ENCODE data around the gene KLHL4. TPM values are rescaled to one million over a fixed set of nuclear protein-coding genes. Genes with fewer than 3 reads are reported as not detected.
"Not testable (repeated sequence)": the region's sequence is repeated elsewhere in the genome, so short reads cannot be mapped to it uniquely, and the experiment has no call there.

The KLHL4 gene, protein sequence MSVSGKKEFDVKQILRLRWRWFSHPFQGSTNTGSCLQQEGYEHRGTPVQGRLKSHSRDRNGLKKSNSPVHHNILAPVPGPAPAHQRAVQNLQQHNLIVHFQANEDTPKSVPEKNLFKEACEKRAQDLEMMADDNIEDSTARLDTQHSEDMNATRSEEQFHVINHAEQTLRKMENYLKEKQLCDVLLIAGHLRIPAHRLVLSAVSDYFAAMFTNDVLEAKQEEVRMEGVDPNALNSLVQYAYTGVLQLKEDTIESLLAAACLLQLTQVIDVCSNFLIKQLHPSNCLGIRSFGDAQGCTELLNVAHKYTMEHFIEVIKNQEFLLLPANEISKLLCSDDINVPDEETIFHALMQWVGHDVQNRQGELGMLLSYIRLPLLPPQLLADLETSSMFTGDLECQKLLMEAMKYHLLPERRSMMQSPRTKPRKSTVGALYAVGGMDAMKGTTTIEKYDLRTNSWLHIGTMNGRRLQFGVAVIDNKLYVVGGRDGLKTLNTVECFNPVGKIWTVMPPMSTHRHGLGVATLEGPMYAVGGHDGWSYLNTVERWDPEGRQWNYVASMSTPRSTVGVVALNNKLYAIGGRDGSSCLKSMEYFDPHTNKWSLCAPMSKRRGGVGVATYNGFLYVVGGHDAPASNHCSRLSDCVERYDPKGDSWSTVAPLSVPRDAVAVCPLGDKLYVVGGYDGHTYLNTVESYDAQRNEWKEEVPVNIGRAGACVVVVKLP
- total RNA-seq (2014; rRNA removed; shearing (Covaris generic)): 2.5 and 2.7 TPM in 2 replicates

DNA sequence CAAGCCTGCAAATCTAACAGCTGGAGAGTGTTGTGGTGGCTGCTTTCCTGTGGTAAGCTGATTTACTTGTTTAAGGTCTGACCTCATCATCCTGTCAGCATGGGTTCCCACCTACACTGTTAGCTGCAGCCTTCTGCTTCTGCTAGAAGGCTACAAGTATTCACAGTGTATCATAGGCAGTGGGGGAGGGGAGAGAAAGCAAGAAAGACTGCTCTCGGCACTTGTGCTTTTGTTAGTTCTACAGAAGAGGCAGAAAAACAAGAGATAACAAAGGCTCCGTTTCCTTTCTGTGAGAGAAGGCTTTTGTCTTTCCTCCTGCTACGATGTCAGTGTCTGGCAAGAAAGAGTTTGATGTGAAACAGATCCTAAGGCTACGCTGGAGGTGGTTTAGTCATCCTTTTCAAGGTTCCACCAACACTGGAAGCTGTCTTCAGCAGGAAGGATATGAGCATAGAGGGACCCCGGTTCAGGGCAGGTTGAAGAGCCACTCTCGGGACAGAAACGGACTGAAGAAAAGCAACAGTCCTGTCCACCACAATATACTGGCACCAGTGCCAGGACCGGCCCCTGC is at the start of gene KLHL4:
Gene KLHL4 (plus strand): TSS at position 232 of the 571 bp plus-strand sequence. CDS start 92 bp downstream, at position 324.
- DNase-seq (ENCODE audit: low read depth): peak; percentile 74

DNA sequence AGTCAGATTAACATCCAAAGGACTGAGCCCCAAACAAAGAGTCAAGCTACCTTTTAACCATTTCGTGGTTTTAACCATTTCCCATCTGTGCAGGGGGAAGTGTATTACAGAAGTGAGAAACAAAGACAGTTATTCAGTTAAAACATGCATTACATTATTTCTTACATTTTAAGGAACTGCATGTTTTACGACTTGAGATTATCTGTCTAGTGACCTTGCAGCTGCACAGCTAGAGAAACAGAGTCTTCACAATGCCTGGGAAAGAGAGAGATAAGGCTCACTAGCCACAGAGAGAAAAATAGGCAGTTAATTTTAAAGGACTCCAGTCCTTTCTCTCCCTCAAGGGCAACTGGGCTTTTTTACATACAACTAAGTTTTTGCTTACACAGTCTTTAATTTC is 48.7 kb upstream of the KLHL4 start:
- no peak for DNase-seq (ENCODE audit: low read depth)

DNA sequence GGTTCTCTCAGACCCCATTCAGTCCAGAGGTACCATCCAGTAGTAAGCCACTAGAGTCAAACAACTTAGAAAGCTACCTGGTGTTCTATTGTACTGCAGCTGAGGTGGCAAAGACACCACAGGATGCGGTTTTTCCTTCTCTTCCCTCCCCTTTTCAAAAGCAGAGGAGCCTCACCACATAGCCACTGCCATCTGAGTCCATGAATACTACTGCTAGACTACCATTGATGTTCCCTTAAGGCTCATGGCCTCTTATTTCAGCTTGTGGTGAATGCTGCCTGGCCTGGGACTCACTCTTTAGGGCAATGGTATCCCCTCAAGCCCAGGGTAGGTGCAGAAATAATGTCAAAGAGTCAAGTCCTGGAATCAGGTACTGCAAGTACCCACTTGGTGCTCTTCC is 41.8 kb upstream of the KLHL4 start:
- DNase-seq (ENCODE audit: low read depth): no peak

DNA sequence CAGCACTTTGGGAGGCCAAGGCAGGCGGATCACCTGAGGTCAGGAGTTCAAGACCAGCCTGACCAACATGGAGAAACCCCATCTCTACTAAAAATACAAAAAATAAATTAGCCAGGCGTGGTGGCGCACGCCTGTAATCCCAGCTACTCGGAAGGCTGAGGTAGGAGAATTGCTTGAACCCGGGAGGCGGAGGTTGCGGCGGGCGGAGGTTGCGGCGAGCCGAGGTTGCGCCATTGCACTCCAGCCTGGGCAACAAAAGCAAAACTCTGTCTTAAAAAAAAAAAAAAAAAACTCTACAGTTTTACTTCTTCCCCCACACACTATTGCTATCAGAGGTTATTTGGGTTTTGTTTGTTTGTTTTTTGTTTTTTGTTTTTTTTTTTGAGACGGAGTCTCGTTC is 38.9 kb upstream of the KLHL4 start:
- not testable (repeated sequence) for DNase-seq (ENCODE audit: low read depth)

DNA sequence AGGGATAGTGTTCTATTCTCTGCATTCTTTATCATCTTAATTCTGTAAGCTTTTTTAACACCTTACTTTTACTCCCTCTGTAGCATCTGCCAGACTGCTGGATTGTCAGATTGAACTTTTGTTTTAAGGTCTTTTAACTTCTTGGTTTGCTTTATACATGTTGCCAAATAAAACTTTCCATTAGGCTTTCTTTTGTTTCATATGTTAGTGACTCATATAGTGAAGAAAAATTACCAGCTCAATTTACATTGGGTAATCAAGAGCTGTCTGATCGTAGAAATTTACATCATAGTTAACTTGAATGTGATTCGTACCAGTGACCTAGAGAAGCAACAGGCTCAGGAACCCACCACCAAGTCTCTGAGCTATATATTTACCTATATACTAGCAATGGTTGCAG is 28.5 kb upstream of the KLHL4 start:
- DNase-seq (ENCODE audit: low read depth): no peak

DNA sequence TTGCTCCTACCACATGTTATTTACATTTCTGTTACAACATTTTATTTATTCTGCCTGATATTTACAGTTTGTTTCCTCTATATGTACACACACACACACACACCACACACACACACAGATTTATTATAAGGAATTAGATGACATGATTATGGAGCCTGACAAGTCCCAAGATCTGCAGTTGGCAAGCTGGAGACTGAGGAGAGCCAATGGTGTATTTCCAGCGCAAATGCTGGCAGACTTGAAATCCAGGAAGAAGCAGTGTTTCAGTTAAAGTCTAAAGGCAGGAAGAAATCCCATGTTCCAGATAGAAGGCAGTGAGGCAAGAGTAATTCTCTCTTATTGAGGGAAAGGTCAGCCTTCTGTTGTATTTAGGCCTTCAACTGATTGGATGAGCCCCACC is 1.8 kb upstream of the KLHL4 start:
- no peak for DNase-seq (ENCODE audit: low read depth)

DNA sequence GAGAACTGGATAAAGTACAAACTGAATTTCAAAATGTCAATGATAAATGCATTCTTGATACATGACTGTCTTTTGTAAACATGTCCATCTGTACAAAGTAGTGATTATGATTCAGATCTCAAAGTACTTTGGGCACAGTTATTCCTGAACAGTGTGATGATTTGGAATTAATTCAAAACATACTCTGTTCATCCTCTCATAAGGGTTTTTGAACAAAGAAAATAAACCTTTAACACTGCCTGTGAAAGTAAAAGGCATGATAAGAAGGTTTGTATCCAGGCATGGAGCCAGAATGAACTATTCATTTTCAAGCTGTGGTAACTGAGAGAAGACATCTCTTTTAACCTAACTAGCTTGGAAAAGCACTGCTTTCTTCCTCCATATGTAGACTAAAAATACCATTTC is 883 bp upstream of the KLHL4 start:
- peak; percentile 25 for DNase-seq (ENCODE audit: low read depth)

DNA sequence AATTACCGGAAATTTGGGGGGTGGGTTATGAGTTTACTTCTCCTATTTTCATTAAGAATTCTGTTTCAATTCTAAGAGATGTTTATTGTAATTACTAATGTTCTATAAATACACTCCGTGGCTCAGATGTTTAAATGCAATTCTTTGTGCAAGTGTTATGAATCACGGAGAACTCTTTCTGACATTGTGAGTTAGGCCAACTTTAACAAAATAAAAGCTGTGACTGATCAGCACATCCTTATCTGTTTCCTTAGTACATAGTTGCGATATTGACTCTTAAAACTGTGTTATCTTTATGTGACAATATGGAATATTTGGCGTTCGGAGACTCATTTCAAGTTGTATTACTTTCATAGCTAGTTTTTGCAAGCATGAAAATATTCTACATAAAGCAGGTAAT is 902 bp downstream of the KLHL4 start:
- DNase-seq (ENCODE audit: low read depth): no peak

DNA sequence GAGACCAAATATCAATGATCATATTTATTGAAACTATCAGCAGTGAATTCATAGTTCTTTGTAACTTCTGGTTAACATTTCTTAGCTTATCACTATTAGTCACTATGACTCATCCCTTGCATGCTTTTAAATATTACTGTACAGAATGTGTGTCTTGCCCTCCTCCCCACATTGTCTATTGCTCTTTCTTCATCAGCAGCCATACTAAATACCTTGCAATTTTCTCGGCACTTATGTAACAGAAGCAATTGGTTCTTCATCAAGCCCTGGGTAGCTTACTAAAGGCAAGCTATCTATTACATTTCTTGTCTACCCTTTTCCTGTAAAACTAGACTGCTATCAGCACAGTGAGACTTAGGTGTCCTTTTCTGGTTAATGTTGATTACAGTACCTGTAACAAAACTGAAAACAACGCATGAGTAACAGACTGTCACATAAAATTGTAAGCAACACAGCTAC is 8.2 kb downstream of the KLHL4 start:
- DNase-seq (ENCODE audit: low read depth): peak; percentile 30

DNA sequence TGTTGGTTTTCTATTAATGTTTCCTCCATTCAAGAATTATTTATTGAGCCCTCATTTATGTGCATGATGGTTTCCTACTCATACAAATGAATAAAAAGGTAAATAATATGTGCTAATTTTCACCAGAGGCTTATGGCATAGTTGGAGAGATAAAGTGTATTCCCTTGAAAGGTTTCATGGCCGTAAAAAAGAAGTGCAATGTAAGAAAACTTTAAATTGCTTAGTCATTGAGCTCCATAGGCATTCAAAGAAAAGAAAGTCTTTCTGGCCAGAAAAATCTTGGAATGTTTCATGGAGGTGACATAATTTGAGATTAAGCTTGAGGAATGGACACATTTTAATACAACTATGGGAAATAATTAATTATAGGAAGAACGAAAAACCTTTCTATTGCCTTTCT is 8.7 kb downstream of the KLHL4 start:
- DNase-seq (ENCODE audit: low read depth): no peak

DNA sequence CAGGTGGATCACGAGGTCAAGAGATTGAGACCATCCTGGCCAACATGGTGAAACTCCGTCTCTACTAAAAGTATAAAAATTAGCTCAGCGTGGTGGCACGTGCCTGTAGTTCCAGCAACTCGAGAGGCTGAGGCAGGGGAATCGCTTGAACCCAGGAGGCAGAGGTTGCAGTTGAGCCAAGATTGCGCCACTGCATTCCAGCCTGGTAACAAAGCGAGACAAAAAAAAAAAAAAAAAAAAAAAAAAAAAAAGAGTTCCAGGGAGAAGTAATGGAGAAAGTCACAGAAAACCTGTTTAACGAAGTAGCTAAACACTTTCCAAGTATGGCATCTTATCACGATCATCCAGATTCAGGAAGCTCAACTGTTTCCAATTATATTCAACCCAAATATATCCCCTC is 10.9 kb downstream of the KLHL4 start:
- DNase-seq (ENCODE audit: low read depth): no peak

DNA sequence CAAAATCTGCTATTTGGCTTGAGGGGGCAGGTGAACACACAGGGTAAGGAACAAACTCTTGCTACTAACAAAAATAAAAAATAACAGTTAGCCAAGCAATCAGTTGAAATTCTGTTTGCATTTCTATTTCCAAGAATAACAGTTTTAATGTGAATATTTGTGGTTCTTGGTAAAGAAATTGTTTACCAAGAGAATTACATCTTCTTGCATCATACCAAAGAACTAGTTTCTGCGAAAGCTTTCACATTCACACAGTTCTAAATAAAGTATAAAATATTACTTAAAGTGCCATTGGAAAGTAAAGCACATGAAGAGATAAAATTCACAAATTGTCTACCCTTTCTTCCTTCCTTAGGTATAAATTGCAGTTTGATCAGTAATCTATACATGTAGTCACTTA is 54.4 kb downstream of the KLHL4 start:
- no peak for DNase-seq (ENCODE audit: low read depth)

DNA sequence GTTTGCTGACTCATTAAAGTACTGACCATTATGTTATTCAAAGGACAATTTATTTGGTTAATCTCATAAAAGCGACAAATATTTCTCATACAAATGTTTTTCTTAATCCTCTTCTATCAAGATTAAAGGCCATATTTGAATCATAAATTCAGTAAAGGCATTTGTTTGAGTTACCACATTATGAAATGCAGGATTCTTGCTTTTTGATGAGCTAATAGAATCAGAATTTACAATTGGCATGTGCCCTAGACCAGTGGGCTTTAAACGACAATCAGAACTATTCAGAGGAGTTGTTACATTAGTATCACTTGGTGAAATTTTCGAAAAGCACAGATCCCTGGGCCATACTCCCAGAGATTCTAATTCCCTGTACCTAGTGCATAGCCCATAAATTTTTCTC is 55.3 kb downstream of the KLHL4 start:
- DNase-seq (ENCODE audit: low read depth): no peak

DNA sequence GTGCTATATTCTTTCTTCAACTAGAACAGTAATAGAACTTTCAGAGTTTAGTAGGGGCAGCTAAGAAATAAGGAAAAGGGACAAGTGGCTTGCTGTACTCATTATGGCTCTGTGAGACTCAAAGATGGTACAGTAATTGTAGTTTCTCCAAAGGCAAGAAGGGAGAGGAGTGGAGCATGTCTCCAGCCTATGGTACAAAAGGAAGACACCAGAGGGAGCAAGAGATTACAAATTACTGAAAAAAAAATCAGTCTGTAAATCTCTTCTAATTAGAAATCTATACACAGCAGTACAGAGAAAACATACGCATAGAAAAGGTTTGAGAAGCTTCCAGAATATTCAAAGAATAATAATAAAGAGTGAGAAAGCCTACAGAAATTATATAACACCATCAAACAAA is 61.4 kb downstream of the KLHL4 start:
- no peak for DNase-seq (ENCODE audit: low read depth)

DNA sequence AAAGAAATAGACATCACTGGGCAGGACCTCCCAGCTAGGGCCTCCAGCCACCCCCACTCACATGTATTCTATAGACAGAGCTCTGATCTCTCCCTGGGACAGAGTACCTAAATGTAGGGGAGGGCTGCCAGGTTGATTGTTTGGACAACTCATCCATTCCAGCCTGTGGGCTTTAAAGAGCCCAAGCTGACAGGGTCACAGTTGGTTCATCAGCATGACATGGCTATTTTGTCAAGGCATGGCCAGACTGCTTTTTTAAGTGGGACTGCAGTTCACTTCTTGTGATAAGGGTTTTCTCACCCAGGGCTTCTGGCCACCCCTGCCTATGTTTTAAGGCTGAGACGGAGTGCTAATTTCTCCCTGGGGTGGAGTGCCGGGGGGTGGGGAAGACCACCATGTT is 63.3 kb downstream of the KLHL4 start:
- no peak for DNase-seq (ENCODE audit: low read depth)

DNA sequence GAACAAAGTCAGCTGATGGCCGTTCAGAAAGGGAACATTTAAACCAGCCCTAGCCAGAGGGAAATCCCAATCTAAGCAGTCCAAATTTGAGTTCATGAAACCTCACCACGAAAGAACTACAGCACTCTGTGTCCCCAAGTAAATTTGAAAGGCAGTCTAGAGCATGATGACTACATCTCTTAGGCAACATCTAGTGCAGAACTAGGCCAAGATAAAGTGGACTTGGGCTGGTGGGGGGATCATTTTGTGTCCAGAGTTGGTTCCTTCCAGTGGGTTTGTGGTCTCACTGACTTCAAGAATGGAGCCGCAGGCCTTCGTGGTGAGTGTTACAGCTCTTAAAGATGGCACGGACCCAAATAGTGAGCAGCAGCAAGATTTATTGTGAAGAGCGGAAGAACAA is 64.9 kb downstream of the KLHL4 start:
- no peak for DNase-seq (ENCODE audit: low read depth)

DNA sequence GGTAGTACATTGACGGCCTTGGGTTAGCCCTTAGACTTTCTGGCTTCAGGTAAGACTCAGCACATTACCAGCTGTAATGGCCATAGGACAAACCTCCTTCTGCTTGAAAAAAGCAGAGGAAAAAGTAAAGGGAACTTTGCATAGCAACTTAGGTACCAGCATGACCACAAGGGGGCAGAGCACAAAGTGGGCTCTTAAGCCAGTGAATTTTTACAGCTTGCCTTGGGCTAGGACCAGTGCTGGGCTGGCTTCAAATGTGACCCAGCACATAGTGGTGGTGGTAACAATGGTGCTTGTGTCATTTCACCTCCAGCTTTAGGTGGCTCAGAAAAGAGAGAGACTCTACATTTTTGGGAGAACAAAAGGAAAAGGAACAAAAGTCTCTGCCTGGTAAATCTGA is 66.1 kb downstream of the KLHL4 start:
- DNase-seq (ENCODE audit: low read depth): peak; percentile 1

DNA sequence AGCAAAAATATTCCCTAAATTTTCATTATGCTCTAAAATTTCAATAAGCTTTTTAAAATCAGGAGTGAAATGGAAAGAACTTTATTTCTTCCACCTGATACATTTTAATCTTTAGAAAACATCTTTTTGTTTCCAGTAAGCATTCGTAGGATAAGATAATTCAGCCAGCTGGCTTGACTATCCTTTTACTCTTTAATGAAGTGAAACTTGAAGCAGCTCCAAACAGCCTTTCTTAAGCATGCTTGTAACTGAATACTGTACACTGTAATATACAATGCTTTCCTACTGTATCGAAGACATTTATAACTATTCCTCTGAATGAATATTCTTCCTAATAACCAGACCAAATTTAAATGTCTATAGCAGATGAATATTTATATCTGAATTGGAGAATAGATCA is 98.8 kb downstream of the KLHL4 start:
- no peak for DNase-seq (ENCODE audit: low read depth)

DNA sequence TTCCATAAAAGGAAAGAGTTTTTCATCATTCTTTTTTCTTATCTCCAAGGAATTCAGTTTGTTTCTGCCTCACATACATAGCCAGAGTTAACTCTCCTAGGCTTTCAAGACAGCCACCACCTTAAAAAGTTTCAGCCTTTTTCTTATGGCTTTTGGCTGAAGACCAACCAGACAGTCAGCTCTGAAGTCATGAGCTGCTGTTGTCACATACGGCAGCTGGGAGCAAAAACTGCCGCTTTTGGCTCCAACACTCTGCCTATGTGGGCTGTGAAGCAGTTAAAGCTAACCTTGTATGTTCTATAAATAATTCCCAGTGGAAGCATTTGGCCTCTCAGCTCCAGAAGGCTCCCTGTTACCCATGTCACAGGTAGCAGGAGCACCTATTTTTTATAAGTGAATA is 104.1 kb downstream of the KLHL4 start:
- DNase-seq (ENCODE audit: low read depth): no peak

DNA sequence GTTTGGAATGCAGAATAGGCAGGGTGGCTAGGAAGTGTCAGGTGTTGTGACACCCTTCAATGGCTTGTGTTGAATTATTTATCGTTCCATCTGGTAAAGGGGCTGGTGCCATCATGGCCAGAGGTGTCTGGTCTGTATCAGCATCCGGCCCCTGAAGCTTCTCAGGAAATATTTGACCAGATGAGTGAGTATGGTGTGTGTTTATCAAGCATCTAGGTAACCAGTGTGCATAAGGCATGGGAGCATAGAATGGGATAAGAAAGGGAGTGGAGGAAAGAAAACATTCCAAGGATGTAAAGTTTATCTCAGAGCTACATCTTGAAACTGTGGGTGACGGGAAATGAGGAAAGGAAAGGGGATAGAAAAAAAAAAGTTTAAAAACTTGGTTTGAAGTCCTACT is 109.4 kb downstream of the KLHL4 start:
- DNase-seq (ENCODE audit: low read depth): no peak

DNA sequence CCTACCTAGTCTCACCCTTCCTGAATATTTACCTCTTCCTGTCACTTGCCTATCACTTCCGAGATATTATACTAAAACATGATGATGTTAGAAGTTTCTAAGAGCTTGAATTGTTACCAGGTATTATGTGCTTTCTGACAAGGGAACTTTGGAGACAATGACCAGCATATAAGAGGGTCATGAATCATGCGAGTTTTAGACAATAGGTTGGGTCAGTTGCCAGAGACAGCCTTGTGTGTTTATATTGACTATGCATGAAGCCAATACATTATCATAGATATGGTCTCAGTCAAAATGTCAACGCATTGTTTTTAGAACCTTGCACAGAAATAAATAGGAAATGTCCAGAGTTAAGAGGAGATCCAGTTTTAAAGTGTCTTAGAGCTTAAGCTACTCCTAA is 116.8 kb downstream of the KLHL4 start:
- DNase-seq (ENCODE audit: low read depth): no peak

DNA sequence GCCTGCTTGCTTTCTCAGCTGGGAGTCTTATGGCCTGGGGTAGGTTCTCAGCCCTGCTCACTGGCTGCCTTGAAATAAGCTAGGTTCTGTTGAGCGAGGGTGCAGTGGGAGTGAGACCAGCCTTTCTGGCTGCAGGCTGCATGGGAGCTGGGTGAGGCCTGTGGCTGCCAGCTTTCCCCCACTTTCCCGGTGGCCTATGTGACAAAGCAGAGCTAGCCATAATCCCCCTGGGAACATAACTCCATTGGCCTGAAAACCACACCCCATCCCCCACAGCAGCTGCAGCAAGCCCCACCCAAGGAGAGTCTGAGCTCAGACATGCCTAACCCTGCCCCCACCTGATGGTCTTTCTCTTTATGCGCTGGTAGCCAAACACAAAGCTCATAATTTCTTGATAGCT is 118.9 kb downstream of the KLHL4 start:
- DNase-seq (ENCODE audit: low read depth): no peak

DNA sequence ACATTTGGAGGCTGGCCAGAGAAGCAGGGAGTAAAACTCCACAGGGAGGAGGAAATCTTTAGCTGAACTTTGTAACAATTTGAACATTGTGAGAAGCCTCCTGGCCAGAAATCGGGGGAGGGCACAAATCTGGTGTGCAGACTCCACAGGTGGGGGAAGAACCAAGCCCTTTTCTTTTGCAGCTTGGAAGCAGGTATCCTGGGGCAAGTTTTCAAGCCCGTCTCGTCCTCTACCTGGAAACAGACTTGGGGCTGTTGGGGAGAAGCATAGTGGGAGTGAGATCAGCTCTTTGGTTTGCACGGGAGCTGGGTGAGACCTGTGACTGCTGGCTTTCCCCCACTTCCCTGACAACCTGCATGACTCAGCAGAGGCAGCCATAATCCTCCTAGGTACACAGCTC is 123.8 kb downstream of the KLHL4 start:
- DNase-seq (ENCODE audit: low read depth): not testable (repeated sequence)

All from Daoy (cell line).